GM18909 (cell line): ENCODE results near the gene AIF1L.

Experiments used
- ATAC-seq: cut with Tn5 transposase; IDR thresholded peaks from one replicate; pipeline ENCODE4 v1.9.1; 2021; ENCODE audit warnings: mild to moderate bottlenecking; ENCODE audit not compliant: unreplicated experiment, poor library complexity

The AIF1L gene

GRCh38 chr9:131076347-131077195 is 19.8 kb upstream of the AIF1L start:
- no peak for ATAC-seq

GRCh38 chr9:131078427-131079366 is 17.6 kb upstream of the AIF1L start:
- no peak for ATAC-seq

GRCh38 chr9:131080589-131080988 is 15.7 kb upstream of the AIF1L start:
- no peak for ATAC-seq

- ATAC-seq = no peak
Measured at GRCh38 chr9:131081868-131082267, 14.5 kb upstream of the AIF1L start.

GRCh38 chr9:131082774-131083512 is 13.4 kb upstream of the AIF1L start:
- ATAC-seq = no peak

- ATAC-seq = no peak
Measured at GRCh38 chr9:131084661-131085369, 11.5 kb upstream of the AIF1L start.

- no peak for ATAC-seq
Measured at GRCh38 chr9:131085370-131086122, 10.8 kb upstream of the AIF1L start.

GRCh38 chr9:131087354-131087893 is 8.9 kb upstream of the AIF1L start:
- ATAC-seq = no peak

GRCh38 chr9:131090025-131090787 is 6.1 kb upstream of the AIF1L start:
- ATAC-seq = no peak

- no peak for ATAC-seq
Measured at GRCh38 chr9:131091352-131091992, 4.9 kb upstream of the AIF1L start.

- ATAC-seq = no peak
Measured at GRCh38 chr9:131092030-131092429, 4.3 kb upstream of the AIF1L start.

- ATAC-seq = no peak
Measured at GRCh38 chr9:131092548-131093440, 3.5 kb upstream of the AIF1L start.

- ATAC-seq = no peak
Measured at GRCh38 chr9:131094015-131094414, 2.3 kb upstream of the AIF1L start.

GRCh38 chr9:131094622-131095021 is 1.7 kb upstream of the AIF1L start:
- ATAC-seq = no peak

- ATAC-seq = no peak
Measured at GRCh38 chr9:131095666-131096268, 564 bp upstream of the AIF1L start.
